Measurements from ENCODE around the gene GHR.

Gene GHR

GRCh38 chr5:42520957-42521356 is 97.7 kb downstream of the GHR start:
- Histone ChIP-seq H3K9me3 (ENCODE audit: control insufficient read depth, low read length) (no peaks in the 10 kb centered on the region), H3K27me3 (ENCODE audit: control insufficient read depth, insufficient read depth, low read length) (no peaks in the 10 kb centered on the region), H3K36me3 (ENCODE audit: control insufficient read depth, insufficient read depth, low read length) (no peaks in the 10 kb centered on the region), H3K9ac (ENCODE audit: low read length) (no peak overlapping the region), H3K4me1 (ENCODE audit: control insufficient read depth, insufficient read depth, low read length) (no peaks in the 10 kb centered on the region), H3K4me3 (ENCODE audit: low read length) (no peak overlapping the region)

DNA sequence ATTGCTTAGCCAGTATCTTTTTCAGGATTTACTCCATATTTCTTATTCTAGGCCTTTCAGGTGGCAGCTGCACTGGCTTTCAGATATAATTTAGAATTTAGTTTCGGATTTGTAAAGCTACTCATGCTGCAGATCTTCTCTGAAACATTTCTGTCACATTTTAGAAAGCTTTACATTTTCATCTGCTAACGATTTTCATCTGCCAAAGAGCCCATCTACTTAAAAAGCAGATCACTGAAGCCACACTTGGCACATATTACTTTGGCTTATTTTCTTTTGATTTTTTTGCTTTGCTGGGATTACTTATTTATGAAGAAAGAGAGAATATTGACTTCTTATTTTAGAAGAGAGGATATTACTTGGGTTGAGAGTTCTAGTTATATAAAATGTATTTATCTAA is 98.2 kb downstream of the GHR start:
- no peaks in the 10 kb centered on the region for H3K36me3 ChIP-seq (ENCODE audit: control insufficient read depth, insufficient read depth, low read length)
- H3K4me3 ChIP-seq (ENCODE audit: low read length) = no peak overlapping the region
- H3K9ac ChIP-seq (ENCODE audit: low read length) = no peak overlapping the region
- no peaks in the 10 kb centered on the region for H3K9me3 ChIP-seq (ENCODE audit: control insufficient read depth, low read length)
- H3K4me1 ChIP-seq (ENCODE audit: control insufficient read depth, insufficient read depth, low read length) = no peaks in the 10 kb centered on the region
- no peaks in the 10 kb centered on the region for H3K27me3 ChIP-seq (ENCODE audit: control insufficient read depth, insufficient read depth, low read length)

DNA sequence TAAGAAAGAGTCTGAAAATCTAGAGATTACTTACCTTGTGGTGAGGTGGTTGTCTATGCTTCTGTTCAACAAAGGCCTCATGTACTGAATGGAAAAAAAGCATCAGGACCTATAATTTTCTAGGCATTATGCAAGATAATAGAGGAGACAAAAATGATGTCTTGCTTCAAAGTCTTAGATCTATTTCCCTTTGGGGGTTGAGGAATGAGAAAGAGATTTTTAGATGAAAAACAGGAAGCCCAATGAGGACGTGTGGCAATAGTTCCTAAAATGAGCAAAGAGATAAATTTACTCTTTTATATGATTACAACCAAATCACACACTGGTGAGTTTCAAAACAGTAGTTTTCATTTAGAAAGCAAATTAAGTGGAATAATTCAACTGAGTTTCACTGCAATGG is 99.5 kb downstream of the GHR start:
- Histone ChIP-seq H3K36me3 (ENCODE audit: control insufficient read depth, insufficient read depth, low read length) (no peaks in the 10 kb centered on the region), H3K27me3 (ENCODE audit: control insufficient read depth, insufficient read depth, low read length) (no peaks in the 10 kb centered on the region), H3K9me3 (ENCODE audit: control insufficient read depth, low read length) (no peaks in the 10 kb centered on the region), H3K4me1 (ENCODE audit: control insufficient read depth, insufficient read depth, low read length) (no peaks in the 10 kb centered on the region), H3K9ac (ENCODE audit: low read length) (no peak overlapping the region), H3K4me3 (ENCODE audit: low read length) (no peak overlapping the region)

- H3K9me3 ChIP-seq (ENCODE audit: control insufficient read depth, low read length) = no peaks in the 10 kb centered on the region
- no peaks in the 10 kb centered on the region for H3K36me3 ChIP-seq (ENCODE audit: control insufficient read depth, insufficient read depth, low read length)
- H3K4me1 ChIP-seq (ENCODE audit: control insufficient read depth, insufficient read depth, low read length) = no peaks in the 10 kb centered on the region
- no peak overlapping the region for H3K9ac ChIP-seq (ENCODE audit: low read length)
- H3K27me3 ChIP-seq (ENCODE audit: control insufficient read depth, insufficient read depth, low read length) = no peaks in the 10 kb centered on the region
- no peak overlapping the region for H3K4me3 ChIP-seq (ENCODE audit: low read length)
These were observed 102.9 kb downstream of the GHR start for GRCh38 chr5:42526179-42526578.

- no peaks in the 10 kb centered on the region for H3K27me3 ChIP-seq (ENCODE audit: control insufficient read depth, insufficient read depth, low read length)
- H3K4me1 ChIP-seq (ENCODE audit: control insufficient read depth, insufficient read depth, low read length) = no peaks in the 10 kb centered on the region
- H3K36me3 ChIP-seq (ENCODE audit: control insufficient read depth, insufficient read depth, low read length) = no peaks in the 10 kb centered on the region
- H3K9me3 ChIP-seq (ENCODE audit: control insufficient read depth, low read length) = no peaks in the 10 kb centered on the region
- no peak overlapping the region for H3K4me3 ChIP-seq (ENCODE audit: low read length)
- no peak overlapping the region for H3K9ac ChIP-seq (ENCODE audit: low read length)
These were observed 108.4 kb downstream of the GHR start for GRCh38 chr5:42531611-42532010.

DNA sequence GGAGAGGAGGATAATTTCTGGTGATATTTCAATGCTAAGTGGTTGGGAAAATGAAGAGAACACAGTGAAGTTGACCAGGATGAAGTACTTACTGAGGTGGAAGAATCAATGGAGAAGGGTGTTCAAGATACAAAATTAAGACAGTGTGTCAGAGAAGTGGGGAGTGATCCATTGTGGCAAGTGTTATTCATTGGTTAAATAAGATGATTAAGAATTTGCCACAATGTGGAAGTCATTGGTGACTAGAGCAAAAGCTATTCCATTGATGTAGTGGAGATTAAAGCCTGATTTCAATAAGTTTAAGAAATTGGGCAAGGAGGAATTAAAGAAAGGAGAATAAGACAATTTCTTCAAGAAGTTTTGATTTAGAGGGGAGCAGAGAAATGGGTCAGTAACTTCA is 118.9 kb downstream of the GHR start:
- Histone ChIP-seq H3K9ac (ENCODE audit: low read length) (no peak overlapping the region), H3K4me1 (ENCODE audit: control insufficient read depth, insufficient read depth, low read length) (no peaks in the 10 kb centered on the region), H3K9me3 (ENCODE audit: control insufficient read depth, low read length) (no peaks in the 10 kb centered on the region), H3K27me3 (ENCODE audit: control insufficient read depth, insufficient read depth, low read length) (no peaks in the 10 kb centered on the region), H3K36me3 (ENCODE audit: control insufficient read depth, insufficient read depth, low read length) (no peaks in the 10 kb centered on the region), H3K4me3 (ENCODE audit: low read length) (no peak overlapping the region)

GRCh38 chr5:42543774-42544173 is 120.5 kb downstream of the GHR start:
- H3K9ac ChIP-seq (ENCODE audit: low read length) = no peak overlapping the region

GRCh38 chr5:42545038-42545437 is 121.8 kb downstream of the GHR start:
- Histone ChIP-seq H3K27me3 (ENCODE audit: control insufficient read depth, insufficient read depth, low read length) (no peaks in the 10 kb centered on the region), H3K4me1 (ENCODE audit: control insufficient read depth, insufficient read depth, low read length) (no peaks in the 10 kb centered on the region), H3K9me3 (ENCODE audit: control insufficient read depth, low read length) (no peaks in the 10 kb centered on the region), H3K36me3 (ENCODE audit: control insufficient read depth, insufficient read depth, low read length) (no peaks in the 10 kb centered on the region), H3K4me3 (ENCODE audit: low read length) (no peak overlapping the region), H3K9ac (ENCODE audit: low read length) (no peak overlapping the region)

More at GRCh38 chr5:42543774-42544173, 120.5 kb downstream of the GHR start:
- Histone ChIP-seq H3K27me3 (ENCODE audit: control insufficient read depth, insufficient read depth, low read length) (no peaks in the 10 kb centered on the region), H3K36me3 (ENCODE audit: control insufficient read depth, insufficient read depth, low read length) (no peaks in the 10 kb centered on the region), H3K9me3 (ENCODE audit: control insufficient read depth, low read length) (no peaks in the 10 kb centered on the region), H3K4me1 (ENCODE audit: control insufficient read depth, insufficient read depth, low read length) (no peaks in the 10 kb centered on the region), H3K4me3 (ENCODE audit: low read length) (no peak overlapping the region)

DNA sequence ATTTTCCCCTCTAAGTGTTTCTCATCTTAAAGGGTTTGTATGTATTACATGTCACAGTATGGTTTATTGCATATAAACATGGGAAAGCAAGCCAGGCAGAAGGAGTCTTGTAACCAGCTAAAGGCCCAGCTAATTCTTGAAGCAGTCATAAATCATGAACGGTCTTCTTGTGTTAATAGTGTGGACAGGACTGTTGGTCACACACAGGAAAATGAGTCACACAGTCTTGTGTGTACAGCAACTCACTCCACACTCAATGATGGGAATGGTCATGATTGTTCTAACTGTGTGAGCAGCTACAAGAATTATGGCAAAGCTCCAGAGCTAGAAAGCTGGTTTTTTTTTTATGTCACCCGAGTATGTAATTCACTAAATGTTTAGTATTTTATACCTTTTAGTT is 123.9 kb downstream of the GHR start:
- H3K4me3 ChIP-seq (ENCODE audit: low read length) = no peak overlapping the region
- H3K9me3 ChIP-seq (ENCODE audit: control insufficient read depth, low read length) = no peaks in the 10 kb centered on the region
- H3K9ac ChIP-seq (ENCODE audit: low read length) = no peak overlapping the region
- no peaks in the 10 kb centered on the region for H3K36me3 ChIP-seq (ENCODE audit: control insufficient read depth, insufficient read depth, low read length)
- no peaks in the 10 kb centered on the region for H3K27me3 ChIP-seq (ENCODE audit: control insufficient read depth, insufficient read depth, low read length)
- H3K4me1 ChIP-seq (ENCODE audit: control insufficient read depth, insufficient read depth, low read length) = no peaks in the 10 kb centered on the region

- Histone ChIP-seq H3K9ac (ENCODE audit: low read length) (no peak overlapping the region), H3K27me3 (ENCODE audit: control insufficient read depth, insufficient read depth, low read length) (no peaks in the 10 kb centered on the region), H3K4me3 (ENCODE audit: low read length) (no peak overlapping the region), H3K4me1 (ENCODE audit: control insufficient read depth, insufficient read depth, low read length) (no peaks in the 10 kb centered on the region), H3K36me3 (ENCODE audit: control insufficient read depth, insufficient read depth, low read length) (no peaks in the 10 kb centered on the region), H3K9me3 (ENCODE audit: control insufficient read depth, low read length) (no peaks in the 10 kb centered on the region)
These were observed 124.7 kb downstream of the GHR start for GRCh38 chr5:42547894-42548293.

DNA sequence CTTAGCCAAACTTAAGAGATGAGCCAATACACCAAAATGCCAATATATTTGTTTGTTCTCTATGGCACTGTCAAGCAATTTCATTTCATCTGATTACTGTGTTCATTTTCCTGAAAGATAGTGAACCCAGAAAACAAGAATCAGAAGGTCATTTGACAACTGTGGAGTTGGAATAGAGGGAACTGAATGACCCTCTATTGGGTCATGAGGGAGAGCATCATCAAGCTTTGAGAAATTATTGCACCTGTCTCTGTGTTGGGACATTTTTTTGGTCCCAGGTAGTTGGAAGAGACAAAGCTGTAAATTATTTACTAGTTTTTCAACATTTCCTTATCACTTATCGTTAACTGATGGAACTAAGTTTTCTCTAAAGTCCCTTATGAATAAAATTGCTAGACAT is 129.4 kb downstream of the GHR start:
- Histone ChIP-seq H3K4me3 (ENCODE audit: low read length) (no peak overlapping the region), H3K27me3 (ENCODE audit: control insufficient read depth, insufficient read depth, low read length) (no peaks in the 10 kb centered on the region), H3K9me3 (ENCODE audit: control insufficient read depth, low read length) (no peaks in the 10 kb centered on the region), H3K36me3 (ENCODE audit: control insufficient read depth, insufficient read depth, low read length) (no peaks in the 10 kb centered on the region), H3K9ac (ENCODE audit: low read length) (no peak overlapping the region), H3K4me1 (ENCODE audit: control insufficient read depth, insufficient read depth, low read length) (no peaks in the 10 kb centered on the region)

GRCh38 chr5:42553461-42553860 is 130.2 kb downstream of the GHR start:
- no peaks in the 10 kb centered on the region for H3K9me3 ChIP-seq (ENCODE audit: control insufficient read depth, low read length)
- no peaks in the 10 kb centered on the region for H3K36me3 ChIP-seq (ENCODE audit: control insufficient read depth, insufficient read depth, low read length)
- H3K27me3 ChIP-seq (ENCODE audit: control insufficient read depth, insufficient read depth, low read length) = no peaks in the 10 kb centered on the region
- H3K9ac ChIP-seq (ENCODE audit: low read length) = no peak overlapping the region
- H3K4me3 ChIP-seq (ENCODE audit: low read length) = no peak overlapping the region
- no peaks in the 10 kb centered on the region for H3K4me1 ChIP-seq (ENCODE audit: control insufficient read depth, insufficient read depth, low read length)

DNA sequence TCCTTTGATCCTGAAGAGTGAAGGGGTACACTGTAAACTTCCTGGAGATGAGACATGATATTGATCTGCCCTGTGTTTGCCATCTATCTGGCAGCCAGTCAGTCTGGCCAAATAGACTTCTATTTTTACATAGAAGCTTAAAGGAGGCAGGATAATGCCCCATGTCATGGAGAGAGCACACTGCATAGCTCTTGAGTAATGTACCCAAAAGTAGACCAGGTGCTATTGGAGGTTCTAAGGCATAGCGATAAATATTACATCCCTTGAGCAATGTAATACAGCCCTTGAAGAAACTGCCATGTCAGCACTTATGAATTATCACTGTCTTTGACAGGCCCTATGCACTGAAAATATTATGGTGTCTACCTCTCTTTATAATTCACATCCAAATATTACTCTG is 131.8 kb downstream of the GHR start:
- H3K9me3 ChIP-seq (ENCODE audit: control insufficient read depth, low read length) = no peaks in the 10 kb centered on the region
- H3K4me1 ChIP-seq (ENCODE audit: control insufficient read depth, insufficient read depth, low read length) = no peaks in the 10 kb centered on the region
- H3K4me3 ChIP-seq (ENCODE audit: low read length) = no peak overlapping the region
- no peaks in the 10 kb centered on the region for H3K36me3 ChIP-seq (ENCODE audit: control insufficient read depth, insufficient read depth, low read length)
- H3K9ac ChIP-seq (ENCODE audit: low read length) = no peak overlapping the region
- H3K27me3 ChIP-seq (ENCODE audit: control insufficient read depth, insufficient read depth, low read length) = no peaks in the 10 kb centered on the region

All from mucosa of stomach (tissue), 1 donor.